HepG2 (cell line): ENCODE results near the gene PLOD2. TPM values are rescaled to one million over a fixed set of nuclear protein-coding genes. Genes with fewer than 3 reads are reported as not detected.

Experiments
- CENPX ChIP-seq: sonication (generic); formaldehyde crosslinking; IDR thresholded peaks from 2 replicates; pipeline ENCODE4 v1.9.0; 2021; ENCODE audit warnings: mild to moderate bottlenecking, missing genetic modification reagents, moderate library complexity
- ELF3 ChIP-seq: IDR thresholded peaks from 2 replicates; pipeline ENCODE4 v1.6.1; 2016; ENCODE audit warnings: missing genetic modification reagents, missing compliant biosample characterization
- FOXJ3 ChIP-seq: sonication (generic); formaldehyde crosslinking; IDR thresholded peaks from 2 replicates; pipeline ENCODE4 v1.4.0; 2020; ENCODE audit warnings: missing genetic modification reagents, mild to moderate bottlenecking, borderline replicate concordance
- HNF4G ChIP-seq, 2 experiments: sonication (generic) in 1 of 2; formaldehyde crosslinking in 1 of 2; IDR thresholded peaks; 2 replicates each; pipeline versions ENCODE4 v1.4.0 to v1.6.1; 2011 to 2020; ENCODE audit warnings: borderline replicate concordance in 2 of 2, low read depth in 2 of 2, mild to moderate bottlenecking in 2 of 2, low read length in 1 of 2, missing genetic modification reagents in 1 of 2, moderate library complexity in 1 of 2
- NFIB ChIP-seq: sonication (generic); formaldehyde crosslinking; IDR thresholded peaks from 2 replicates; pipeline ENCODE4 v1.9.0; 2021; ENCODE audit warnings: missing genetic modification reagents, mild to moderate bottlenecking, borderline replicate concordance
- RFX1 ChIP-seq: fragments of 450-650 bp; IDR thresholded peaks from 2 replicates; pipeline ENCODE4 v1.6.1; 2017
- SIX4 ChIP-seq: sonication (generic); formaldehyde crosslinking; IDR thresholded peaks from 2 replicates; pipeline ENCODE4 v1.4.0; 2020; ENCODE audit warnings: missing genetic modification reagents
- TCF7L2 ChIP-seq: IDR thresholded peaks from 2 replicates; pipeline ENCODE4 v1.6.1; 2011; ENCODE audit warnings: mild to moderate bottlenecking, low read depth, low read length, moderate library complexity
- ZFP41 ChIP-seq: sonication (generic); formaldehyde crosslinking; IDR thresholded peaks from 2 replicates; pipeline ENCODE4 v1.4.0; 2020; ENCODE audit warnings: mild to moderate bottlenecking, missing genetic modification reagents, borderline replicate concordance
- ZFP62 ChIP-seq: sonication (generic); formaldehyde crosslinking; IDR thresholded peaks from 2 replicates; pipeline ENCODE4 v1.4.0; 2020; ENCODE audit warnings: missing genetic modification reagents
- ZFP82 ChIP-seq: sonication (generic); formaldehyde crosslinking; IDR thresholded peaks from 2 replicates; pipeline ENCODE4 v1.5.1; 2020; ENCODE audit warnings: mild to moderate bottlenecking, missing genetic modification reagents, borderline replicate concordance
- ZKSCAN1 ChIP-seq: fragments of 150-350 bp; IDR thresholded peaks from 2 replicates; pipeline ENCODE4 v1.6.1; 2014; ENCODE audit warnings: low read length
- ZNF430 ChIP-seq: sonication (generic); formaldehyde crosslinking; IDR thresholded peaks from 2 replicates; pipeline ENCODE4 v1.9.0; 2021; ENCODE audit warnings: mild to moderate bottlenecking, missing genetic modification reagents
- ZNF451 ChIP-seq: sonication (generic); formaldehyde crosslinking; IDR thresholded peaks from 2 replicates; pipeline ENCODE4 v1.5.0; 2020; ENCODE audit warnings: mild to moderate bottlenecking, missing genetic modification reagents
- ZNF530 ChIP-seq: sonication (generic); formaldehyde crosslinking; IDR thresholded peaks from 2 replicates; pipeline ENCODE4 v1.5.0; 2020; ENCODE audit warnings: low read depth, mild to moderate bottlenecking, missing genetic modification reagents
- ZSCAN29 ChIP-seq: sonication (generic); formaldehyde crosslinking; conservative IDR thresholded peaks from 2 replicates; pipeline ENCODE4 v1.4.0; 2020; ENCODE audit warnings: mild to moderate bottlenecking, missing genetic modification reagents
- polyA plus RNA-seq, 8 experiments: library from polyadenylated mRNA; depleted of rRNA in 3 of 8; stranded (reverse) in 7 of 8; unstranded in 1 of 8; fragments of >200 nt; fragmentation: Illumina TruSeq in 4 of 8; extraction: Trizol in 4 of 8; gene quantifications; 2 replicates each; pipeline versions ENCODE4 v1.2.1 to v1.2.3, GENCODE V29; 2011 to 2016; ENCODE audit warnings: low read depth in 4 of 8, missing spikeins in 1 of 8, mixed read lengths in 1 of 8; ENCODE audit not compliant: insufficient read depth in 1 of 8
- total RNA-seq, 5 experiments: library from RNA; depleted of rRNA; stranded (reverse); fragments of >200 nt; fragmentation: Illumina TruSeq; extraction: Trizol; gene quantifications; 2 replicates each; pipeline ENCODE4 v1.2.3, GENCODE V29; 2016; ENCODE audit warnings: low read depth in 1 of 5
- TF ChIP-seq, protein P1 (sequence below): IDR thresholded peaks from 2 replicates; pipeline ENCODE4 v1.6.1; 2016; ENCODE audit warnings: low read depth, control low read depth
- TF ChIP-seq, protein P2 (sequence below): sonication (generic); formaldehyde crosslinking; IDR thresholded peaks from 2 replicates; pipeline ENCODE4 v1.9.0; 2022; ENCODE audit warnings: low read depth, missing genetic modification reagents
- TF ChIP-seq, protein P3 (sequence below): sonication (generic); formaldehyde crosslinking; IDR thresholded peaks from 2 replicates; pipeline ENCODE4 v1.4.0; 2020; ENCODE audit warnings: missing genetic modification reagents, low read depth, mild to moderate bottlenecking, borderline replicate concordance
- TF ChIP-seq, protein P4 (sequence below): IDR thresholded peaks from 2 replicates; pipeline ENCODE4 v1.6.1; 2016; ENCODE audit warnings: missing compliant biosample characterization, missing genetic modification reagents, borderline replicate concordance
- TF ChIP-seq, protein P5 (sequence below): sonication (generic); formaldehyde crosslinking; IDR thresholded peaks from 2 replicates; pipeline ENCODE4 v1.4.0; 2020; ENCODE audit warnings: mild to moderate bottlenecking, low read depth, missing genetic modification reagents
- TF ChIP-seq, protein P6 (sequence below), 2 experiments: sonication (generic) in 1 of 2; formaldehyde crosslinking in 1 of 2; IDR thresholded peaks; 2 replicates each; pipeline versions ENCODE4 v1.5.1 to v1.6.1; 2011 to 2020; ENCODE audit warnings: borderline replicate concordance in 1 of 2, low read depth in 1 of 2, low read length in 1 of 2, mild to moderate bottlenecking in 1 of 2, missing genetic modification reagents in 1 of 2, moderate library complexity in 1 of 2

PLOD2 gene
- total and polyA plus RNA-seq, 2 of the 13 experiments (the other 11 are each of a cell fraction or from before 2014, with no cell fraction given): 107 to 161 TPM

DNA sequence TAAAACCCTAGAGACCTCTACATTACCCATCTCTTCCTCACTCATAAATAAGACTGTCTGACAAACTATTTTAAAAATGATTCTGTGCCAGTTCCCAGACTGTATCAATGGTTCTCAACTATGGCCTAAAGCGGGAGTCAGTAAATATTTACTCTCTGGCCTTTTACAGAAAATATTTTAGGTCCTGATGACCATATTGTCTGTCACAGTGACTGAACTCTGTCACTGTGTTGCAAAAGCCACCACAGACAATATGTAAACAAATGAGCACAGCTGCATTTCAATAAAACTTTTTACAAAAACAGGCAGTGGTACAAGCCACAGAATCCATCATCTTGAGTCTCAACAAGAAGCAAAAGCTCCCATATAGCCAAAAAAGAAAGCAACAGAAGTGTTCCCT is 45.4 kb downstream of the PLOD2 start (continued):
- TF ChIP-seq, protein P1, sequence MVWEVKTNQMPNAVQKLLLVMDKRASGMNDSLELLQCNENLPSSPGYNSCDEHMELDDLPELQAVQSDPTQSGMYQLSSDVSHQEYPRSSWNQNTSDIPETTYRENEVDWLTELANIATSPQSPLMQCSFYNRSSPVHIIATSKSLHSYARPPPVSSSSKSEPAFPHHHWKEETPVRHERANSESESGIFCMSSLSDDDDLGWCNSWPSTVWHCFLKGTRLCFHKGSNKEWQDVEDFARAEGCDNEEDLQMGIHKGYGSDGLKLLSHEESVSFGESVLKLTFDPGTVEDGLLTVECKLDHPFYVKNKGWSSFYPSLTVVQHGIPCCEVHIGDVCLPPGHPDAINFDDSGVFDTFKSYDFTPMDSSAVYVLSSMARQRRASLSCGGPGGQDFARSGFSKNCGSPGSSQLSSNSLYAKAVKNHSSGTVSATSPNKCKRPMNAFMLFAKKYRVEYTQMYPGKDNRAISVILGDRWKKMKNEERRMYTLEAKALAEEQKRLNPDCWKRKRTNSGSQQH (CRISPR knock-in tag): no peak
- TF ChIP-seq RFX1 (no peak), ZNF451 (no peak), FOXJ3 (CRISPR knock-in tag) (peak; percentile 90; the same call in 1 of the 2 replicates), ZNF530 (CRISPR knock-in tag) (no peak), ZNF430 (no peak), ZSCAN29 (CRISPR knock-in tag) (no peak), TCF7L2 (no peak), CENPX (CRISPR knock-in tag) (no peak), SIX4 (CRISPR knock-in tag) (peak; percentile 58; the same call in 1 of the 2 replicates), NFIB (CRISPR knock-in tag) (no peak), ZKSCAN1 (no peak), HNF4G (IDR thresholded peaks at IDR 0.05; ENCODE audit: borderline replicate concordance, low read depth, low read length) (peak; percentile 73; the same call in 1 of the 2 replicates), HNF4G (CRISPR knock-in tag; IDR thresholded peaks at IDR 0.05; ENCODE audit: borderline replicate concordance, low read depth) (0 out of 2 replicates have a peak, but pooled peaks have one; percentile 29), ELF3 (CRISPR knock-in tag) (peak; percentile 47; the same call in 1 of the 2 replicates), ZFP62 (CRISPR knock-in tag) (no peak), ZFP82 (CRISPR knock-in tag) (no peak), ZFP41 (CRISPR knock-in tag) (no peak)
- TF ChIP-seq, protein P2, sequence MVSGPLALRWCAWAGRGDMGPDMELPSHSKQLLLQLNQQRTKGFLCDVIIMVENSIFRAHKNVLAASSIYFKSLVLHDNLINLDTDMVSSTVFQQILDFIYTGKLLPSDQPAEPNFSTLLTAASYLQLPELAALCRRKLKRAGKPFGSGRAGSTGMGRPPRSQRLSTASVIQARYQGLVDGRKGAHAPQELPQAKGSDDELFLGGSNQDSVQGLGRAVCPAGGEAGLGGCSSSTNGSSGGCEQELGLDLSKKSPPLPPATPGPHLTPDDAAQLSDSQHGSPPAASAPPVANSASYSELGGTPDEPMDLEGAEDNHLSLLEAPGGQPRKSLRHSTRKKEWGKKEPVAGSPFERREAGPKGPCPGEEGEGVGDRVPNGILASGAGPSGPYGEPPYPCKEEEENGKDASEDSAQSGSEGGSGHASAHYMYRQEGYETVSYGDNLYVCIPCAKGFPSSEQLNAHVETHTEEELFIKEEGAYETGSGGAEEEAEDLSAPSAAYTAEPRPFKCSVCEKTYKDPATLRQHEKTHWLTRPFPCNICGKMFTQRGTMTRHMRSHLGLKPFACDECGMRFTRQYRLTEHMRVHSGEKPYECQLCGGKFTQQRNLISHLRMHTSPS (CRISPR knock-in tag): no peak
- TF ChIP-seq, protein P3, sequence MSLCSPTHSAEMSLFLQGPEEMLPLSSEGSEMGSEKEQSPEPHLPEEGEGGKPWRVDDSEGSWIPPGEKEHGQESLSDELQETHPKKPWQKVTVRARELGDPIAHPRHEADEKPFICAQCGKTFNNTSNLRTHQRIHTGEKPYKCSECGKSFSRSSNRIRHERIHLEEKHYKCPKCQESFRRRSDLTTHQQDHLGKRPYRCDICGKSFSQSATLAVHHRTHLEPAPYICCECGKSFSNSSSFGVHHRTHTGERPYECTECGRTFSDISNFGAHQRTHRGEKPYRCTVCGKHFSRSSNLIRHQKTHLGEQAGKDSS (CRISPR knock-in tag): no peak
- TF ChIP-seq, protein P4, sequence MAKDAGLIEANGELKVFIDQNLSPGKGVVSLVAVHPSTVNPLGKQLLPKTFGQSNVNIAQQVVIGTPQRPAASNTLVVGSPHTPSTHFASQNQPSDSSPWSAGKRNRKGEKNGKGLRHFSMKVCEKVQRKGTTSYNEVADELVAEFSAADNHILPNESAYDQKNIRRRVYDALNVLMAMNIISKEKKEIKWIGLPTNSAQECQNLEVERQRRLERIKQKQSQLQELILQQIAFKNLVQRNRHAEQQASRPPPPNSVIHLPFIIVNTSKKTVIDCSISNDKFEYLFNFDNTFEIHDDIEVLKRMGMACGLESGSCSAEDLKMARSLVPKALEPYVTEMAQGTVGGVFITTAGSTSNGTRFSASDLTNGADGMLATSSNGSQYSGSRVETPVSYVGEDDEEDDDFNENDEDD: no peak
- TF ChIP-seq, protein P5, sequence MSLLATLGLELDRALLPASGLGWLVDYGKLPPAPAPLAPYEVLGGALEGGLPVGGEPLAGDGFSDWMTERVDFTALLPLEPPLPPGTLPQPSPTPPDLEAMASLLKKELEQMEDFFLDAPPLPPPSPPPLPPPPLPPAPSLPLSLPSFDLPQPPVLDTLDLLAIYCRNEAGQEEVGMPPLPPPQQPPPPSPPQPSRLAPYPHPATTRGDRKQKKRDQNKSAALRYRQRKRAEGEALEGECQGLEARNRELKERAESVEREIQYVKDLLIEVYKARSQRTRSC (CRISPR knock-in tag): no peak
- TF ChIP-seq, protein P6, sequence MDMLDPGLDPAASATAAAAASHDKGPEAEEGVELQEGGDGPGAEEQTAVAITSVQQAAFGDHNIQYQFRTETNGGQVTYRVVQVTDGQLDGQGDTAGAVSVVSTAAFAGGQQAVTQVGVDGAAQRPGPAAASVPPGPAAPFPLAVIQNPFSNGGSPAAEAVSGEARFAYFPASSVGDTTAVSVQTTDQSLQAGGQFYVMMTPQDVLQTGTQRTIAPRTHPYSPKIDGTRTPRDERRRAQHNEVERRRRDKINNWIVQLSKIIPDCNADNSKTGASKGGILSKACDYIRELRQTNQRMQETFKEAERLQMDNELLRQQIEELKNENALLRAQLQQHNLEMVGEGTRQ (IDR thresholded peaks at IDR 0.05; ENCODE audit: low read depth, low read length): no peak
- TF ChIP-seq, protein P6 (CRISPR knock-in tag; IDR thresholded peaks at IDR 0.05; ENCODE audit: borderline replicate concordance): 0 out of 2 replicates have a peak, but pooled peaks have one; percentile 2
